ENCODE data around the gene AWAT2. TPM values are rescaled to one million over a fixed set of nuclear protein-coding genes. Genes with fewer than 3 reads are reported as not detected.

AWAT2 gene
- total and polyA plus RNA-seq, 7 donors: 0.60 TPM; not detected in 6

- Histone ChIP-seq H3K4me1 (no peaks in the 10 kb centered on the region), H3K9me3 (no peaks in the 10 kb centered on the region), H3K27ac (no peak overlapping the region), H3K36me3 (no peaks in the 10 kb centered on the region), H3K4me3 (no peak overlapping the region), H3K27me3 (no peaks in the 10 kb centered on the region)
- intact Hi-C loops (cut with DNase I): no loop called here
- TF ChIP-seq POLR2A (IDR thresholded peaks at IDR 0.05) (no peak), POLR2AphosphoS5 (IDR thresholded peaks at IDR 0.05) (no peak), EP300 (IDR thresholded peaks at IDR 0.05) (no peak), CTCF (IDR thresholded peaks at IDR 0.05) (no peak)
- no peak for DNase-seq
- WGBS, 2 donors: 40 to 65% methylated on average over 5 of the region's 5 CpGs
These were observed 36.0 kb downstream of the AWAT2 start for GRCh38 chrX:70013466-70014381.

- Histone ChIP-seq H3K27me3 (no peaks in the 10 kb centered on the region), H3K9me3 (no peaks in the 10 kb centered on the region), H3K36me3 (no peaks in the 10 kb centered on the region), H3K27ac (no peak overlapping the region), H3K4me3 (no peak overlapping the region), H3K4me1 (no peaks in the 10 kb centered on the region)
- WGBS, 2 donors: 78 to 89% methylated on average over 4 of the region's 4 CpGs
- TF ChIP-seq CTCF (IDR thresholded peaks at IDR 0.05) (no peak), POLR2A (IDR thresholded peaks at IDR 0.05) (no peak), POLR2AphosphoS5 (IDR thresholded peaks at IDR 0.05) (no peak), EP300 (IDR thresholded peaks at IDR 0.05) (no peak)
- DNase-seq: no peak
- intact Hi-C loops (cut with DNase I): no loop called here
These were observed 37.0 kb downstream of the AWAT2 start for GRCh38 chrX:70012756-70013155.

GRCh38 chrX:70009970-70010369, 39.8 kb downstream of the AWAT2 start:
- Histone ChIP-seq H3K4me1 (no peaks in the 10 kb centered on the region), H3K36me3 (no peaks in the 10 kb centered on the region), H3K9me3 (no peaks in the 10 kb centered on the region), H3K27ac (no peak overlapping the region), H3K27me3 (no peaks in the 10 kb centered on the region), H3K4me3 (no peak overlapping the region)
- TF ChIP-seq EP300 (IDR thresholded peaks at IDR 0.05): no peak
- TF ChIP-seq POLR2A (IDR thresholded peaks at IDR 0.05): no peak
- TF ChIP-seq CTCF (IDR thresholded peaks at IDR 0.05): no peak
- no peak for TF ChIP-seq POLR2AphosphoS5 (IDR thresholded peaks at IDR 0.05)
- intact Hi-C loops (cut with DNase I): no loop called here
- DNase-seq: no peak
- 83 to 84% methylated on average over 2 of the region's 2 CpGs for WGBS, 2 donors

GRCh38 chrX:70009049-70009448, 40.7 kb downstream of the AWAT2 start:
- Histone ChIP-seq H3K27me3 (no peaks in the 10 kb centered on the region), H3K27ac (no peak overlapping the region), H3K4me3 (no peak overlapping the region), H3K9me3 (no peaks in the 10 kb centered on the region), H3K4me1 (no peaks in the 10 kb centered on the region), H3K36me3 (no peaks in the 10 kb centered on the region)
- intact Hi-C loops (cut with DNase I): no loop called here
- no peak for TF ChIP-seq POLR2AphosphoS5 (IDR thresholded peaks at IDR 0.05)
- no peak for TF ChIP-seq CTCF (IDR thresholded peaks at IDR 0.05)
- TF ChIP-seq EP300 (IDR thresholded peaks at IDR 0.05): no peak
- TF ChIP-seq POLR2A (IDR thresholded peaks at IDR 0.05): no peak
- DNase-seq: no peak
